GM21737 (cell line): ENCODE results near the gene KRT33A.
"Not testable (repeated sequence)": the region's sequence is repeated elsewhere in the genome, so short reads cannot be mapped to it uniquely, and the experiment has no call there.

ENCODE experiments used
- ATAC-seq: cut with Tn5 transposase; IDR thresholded peaks from one replicate; pipeline ENCODE4 v1.9.1; 2021; ENCODE audit warnings: mild to moderate bottlenecking, moderate library complexity; ENCODE audit not compliant: unreplicated experiment

The KRT33A gene

DNA sequence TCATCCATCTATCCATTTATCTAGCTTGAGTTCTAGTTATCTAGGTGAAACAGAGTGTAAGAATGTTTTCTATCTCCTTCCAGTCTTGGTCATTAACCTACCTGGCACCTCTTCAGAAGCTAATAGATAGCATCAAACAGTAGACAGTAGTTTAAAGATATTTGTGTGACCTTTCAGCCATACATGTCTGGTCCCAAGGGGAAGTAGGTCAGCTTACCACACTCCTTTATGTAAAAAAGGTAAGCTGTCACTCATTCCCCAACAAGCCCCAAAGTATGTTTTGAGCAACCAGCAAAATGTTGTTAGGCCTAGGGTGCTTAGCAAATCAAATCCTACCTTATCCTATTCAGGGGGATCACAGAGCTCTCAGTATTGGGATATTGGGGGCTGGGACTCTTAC, 15.4 kb upstream of the KRT33A start:
- no peak for ATAC-seq

DNA sequence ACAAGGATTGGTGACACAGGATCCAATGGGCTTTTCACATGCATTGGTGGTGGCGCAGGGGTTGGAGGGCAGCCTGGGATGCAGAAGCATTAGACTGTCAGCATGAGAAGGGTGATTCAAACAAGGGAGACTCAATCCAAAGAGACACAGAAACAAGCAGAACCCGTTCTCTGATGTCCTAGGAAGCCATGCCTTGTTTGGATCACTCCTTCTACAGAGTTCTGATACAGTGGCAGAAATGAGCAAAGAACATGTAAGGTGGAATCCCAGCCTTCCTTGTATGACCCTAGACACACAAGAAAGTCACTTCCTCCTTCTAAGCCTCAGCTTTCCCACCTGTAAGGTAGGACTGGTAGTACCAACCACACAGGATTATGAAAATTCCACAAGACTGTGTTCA, 13.3 kb upstream of the KRT33A start:
- ATAC-seq = no peak

DNA sequence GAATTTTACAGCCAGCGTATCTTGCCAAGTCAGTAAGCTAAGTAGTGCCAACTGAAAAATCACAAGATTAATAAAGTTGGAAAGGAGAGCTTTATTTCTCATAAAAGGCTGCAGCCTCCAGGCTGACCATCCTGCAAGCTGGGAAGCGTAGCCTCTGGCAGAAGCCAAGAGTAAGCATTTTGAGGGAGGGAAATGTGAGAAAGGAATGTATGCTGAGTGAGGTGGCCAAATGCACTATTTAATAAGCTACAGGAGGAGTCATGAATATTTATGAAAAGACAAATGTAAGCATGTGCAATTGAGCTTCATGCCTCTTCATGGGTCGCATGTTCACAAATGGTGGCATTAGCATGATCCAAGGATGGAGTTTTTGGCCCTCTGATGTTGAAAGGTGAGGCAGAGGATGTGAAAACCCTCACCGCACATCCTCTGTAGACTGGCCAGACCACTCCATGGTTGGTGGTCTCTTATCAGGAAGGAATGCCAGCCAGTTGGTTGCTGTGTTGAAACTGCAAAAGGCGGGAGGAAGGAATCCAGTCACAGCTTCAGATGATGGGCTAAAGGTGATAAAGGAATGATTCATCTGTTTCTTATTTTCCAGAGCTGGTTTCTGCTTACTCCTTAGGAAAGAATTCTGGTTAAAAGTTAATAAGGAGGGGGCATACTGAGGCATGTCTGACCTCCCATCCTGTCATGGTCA, 9.8 kb upstream of the KRT33A start:
- ATAC-seq = no peak

DNA sequence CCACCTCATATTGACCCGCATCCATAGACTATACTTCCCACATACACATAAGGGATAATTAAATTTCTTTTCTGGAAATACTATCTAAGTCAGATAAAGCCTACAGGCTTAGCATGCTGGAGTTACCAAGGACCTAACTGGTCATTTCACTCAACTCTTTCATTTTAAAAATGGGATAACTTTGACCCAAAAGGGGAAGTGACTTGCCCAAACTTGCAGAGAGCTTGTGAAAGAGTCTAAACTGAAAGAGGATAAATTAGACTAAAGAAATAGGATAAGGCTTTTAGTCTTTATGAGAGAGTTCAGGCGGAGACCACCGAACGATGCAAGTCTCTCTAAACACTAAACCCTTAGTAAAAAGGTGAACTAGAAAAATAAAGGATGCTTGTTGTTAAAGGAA, 3.9 kb upstream of the KRT33A start:
- no peak for ATAC-seq

DNA sequence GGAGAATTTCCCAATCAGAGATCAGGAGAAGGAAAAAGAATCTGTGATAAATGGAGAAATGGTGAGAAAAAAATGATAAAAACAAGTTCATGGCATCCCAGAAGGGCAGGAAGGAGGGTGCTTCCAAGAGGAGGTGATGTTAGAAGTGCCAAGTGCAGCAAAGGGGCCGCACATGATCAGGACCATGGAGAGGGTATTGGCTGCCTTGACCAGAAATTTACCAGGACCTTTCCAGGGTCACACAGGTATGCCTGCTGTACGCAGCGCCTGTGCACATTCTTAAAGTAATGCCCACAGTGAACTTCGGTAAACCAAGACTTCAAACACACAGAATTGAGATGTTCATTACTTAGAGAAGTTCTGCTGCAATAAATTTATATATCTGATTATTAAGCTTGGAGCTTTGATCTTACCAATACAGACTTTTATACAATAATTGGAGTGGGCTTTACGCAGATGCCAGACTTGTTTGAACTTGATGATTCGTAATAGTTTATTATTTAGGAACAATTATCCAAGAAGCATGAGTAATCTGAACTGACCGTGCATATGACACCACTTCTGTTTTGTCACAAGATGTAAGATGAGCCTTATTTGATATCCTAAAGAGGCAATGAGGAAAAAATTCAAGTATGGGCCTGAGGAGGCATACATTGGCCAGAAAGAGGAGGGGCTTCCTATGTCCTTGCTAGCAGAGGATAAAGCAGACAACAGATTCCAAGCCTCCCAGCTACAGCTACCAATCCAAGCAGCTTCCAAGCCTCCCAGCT, 2.2 kb upstream of the KRT33A start:
- no peak for ATAC-seq

DNA sequence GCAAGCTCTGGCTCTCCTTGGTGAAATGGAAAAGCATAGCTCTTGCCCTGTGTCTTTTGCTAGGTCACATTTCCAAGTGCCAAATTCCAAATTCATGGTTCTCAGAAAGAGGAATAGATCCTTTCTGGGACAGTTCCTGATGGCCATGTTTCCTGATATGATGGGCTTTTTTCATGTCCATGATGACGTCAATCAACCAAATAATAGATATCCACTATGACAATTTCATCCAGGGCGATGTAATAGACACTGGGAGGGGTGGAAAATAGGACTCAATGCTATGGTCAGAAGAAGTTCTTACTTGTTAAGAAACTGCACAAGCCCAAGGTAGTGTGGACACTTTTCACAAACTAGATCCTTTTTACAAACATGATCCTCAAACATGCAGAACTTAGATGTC, 549 bp upstream of the KRT33A start:
- no peak for ATAC-seq

DNA sequence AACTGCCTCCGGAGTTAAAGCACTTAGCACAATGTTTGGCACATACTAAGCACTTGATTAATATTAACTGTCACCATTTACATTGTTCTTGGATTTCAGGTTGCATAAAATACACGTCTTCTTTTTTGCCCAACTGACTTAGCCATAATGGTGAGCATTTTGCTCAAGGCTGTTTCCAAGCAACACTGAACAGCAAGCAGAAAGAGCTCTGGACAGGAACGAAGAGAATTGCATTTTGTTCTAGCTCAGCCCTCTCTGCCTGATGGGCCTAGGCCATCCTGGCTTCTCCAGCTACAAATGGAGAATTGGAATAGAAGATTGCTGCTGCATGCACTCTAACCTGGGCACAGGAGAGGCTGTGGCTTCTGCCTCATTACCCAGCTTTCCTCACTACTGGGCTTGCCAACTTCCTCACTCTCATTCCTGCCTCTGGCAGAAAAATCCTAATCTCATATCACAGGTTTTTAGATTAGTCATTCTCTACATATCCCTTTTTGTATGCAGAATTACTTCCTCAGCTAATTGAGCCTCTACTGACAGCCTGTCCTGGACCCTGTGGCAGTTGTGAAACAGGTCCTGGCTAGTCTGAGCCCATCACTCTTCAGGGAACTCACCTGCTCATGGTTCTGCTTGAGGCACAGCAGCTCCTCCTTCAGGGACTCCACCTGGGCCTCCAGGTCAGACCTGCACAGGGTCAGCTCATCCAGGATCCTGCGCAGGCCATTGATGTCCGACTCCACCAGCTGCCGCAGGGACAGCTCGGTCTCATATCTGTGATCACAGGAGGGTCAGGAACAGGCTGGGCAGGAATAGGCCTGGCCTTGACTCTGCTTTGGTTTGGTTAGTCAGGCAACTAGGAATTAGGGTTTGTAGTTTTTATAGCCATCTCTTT, 2.5 kb downstream of the KRT33A start:
- ATAC-seq = no peak

DNA sequence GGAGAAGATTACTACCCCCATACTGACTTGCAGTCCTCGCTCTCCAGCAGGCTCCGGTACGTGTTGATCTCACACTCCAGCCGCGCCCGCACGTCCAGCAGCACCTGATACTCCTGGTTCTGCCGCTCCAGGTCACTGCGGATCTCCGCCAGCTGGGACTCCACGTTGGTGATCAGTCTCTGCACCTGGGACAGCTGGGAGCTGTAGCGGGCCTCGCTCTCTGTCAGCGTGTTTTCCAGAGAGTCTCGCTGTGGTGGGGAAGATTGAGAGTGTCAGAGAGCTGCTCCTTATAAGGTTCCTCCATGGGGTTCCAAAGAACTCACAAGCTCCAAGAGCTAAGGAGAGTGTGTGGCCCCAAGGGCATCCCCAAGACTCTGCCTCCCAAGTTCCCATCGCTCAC, 4.2 kb downstream of the KRT33A start:
- not testable (repeated sequence) for ATAC-seq

DNA sequence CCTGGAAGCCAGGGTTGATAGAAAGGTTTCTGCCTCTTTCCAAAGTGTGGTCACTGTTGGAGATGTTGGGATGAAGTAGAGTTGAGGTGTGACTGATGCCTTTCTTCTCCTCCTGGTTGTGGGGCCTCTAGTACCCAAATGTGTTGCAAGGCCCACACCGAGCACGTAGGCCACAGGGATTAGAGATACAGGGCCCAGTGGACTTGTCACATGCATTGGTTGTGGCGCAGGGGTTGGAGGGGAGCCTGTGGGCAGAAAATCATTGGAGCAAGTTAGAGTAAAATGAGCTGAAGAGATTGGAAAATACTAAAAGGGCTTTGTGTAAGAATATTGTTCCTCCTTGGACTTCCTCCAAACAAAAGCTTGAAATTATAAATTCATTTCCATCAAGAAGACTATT, 4.6 kb downstream of the KRT33A start:
- no peak for ATAC-seq

DNA sequence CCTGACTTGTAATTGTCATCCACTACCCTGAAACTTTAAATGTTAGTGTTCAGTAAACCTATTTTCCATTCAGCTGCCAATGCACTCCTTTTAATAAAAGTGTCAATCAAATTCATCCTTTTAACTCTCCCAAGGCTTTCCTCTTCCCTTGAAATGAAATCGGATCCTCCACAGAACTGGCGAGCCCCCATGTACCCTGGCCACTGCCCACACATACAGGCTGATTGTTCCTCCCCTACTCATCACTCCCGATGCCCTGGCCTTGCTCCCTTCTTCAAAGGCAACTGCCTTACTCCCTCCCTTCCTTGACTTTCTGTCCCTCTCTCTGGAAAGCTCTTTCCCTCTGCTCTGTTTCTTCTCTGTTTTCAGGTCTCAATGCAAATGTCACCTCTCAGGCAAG, 7.6 kb downstream of the KRT33A start:
- no peak for ATAC-seq

DNA sequence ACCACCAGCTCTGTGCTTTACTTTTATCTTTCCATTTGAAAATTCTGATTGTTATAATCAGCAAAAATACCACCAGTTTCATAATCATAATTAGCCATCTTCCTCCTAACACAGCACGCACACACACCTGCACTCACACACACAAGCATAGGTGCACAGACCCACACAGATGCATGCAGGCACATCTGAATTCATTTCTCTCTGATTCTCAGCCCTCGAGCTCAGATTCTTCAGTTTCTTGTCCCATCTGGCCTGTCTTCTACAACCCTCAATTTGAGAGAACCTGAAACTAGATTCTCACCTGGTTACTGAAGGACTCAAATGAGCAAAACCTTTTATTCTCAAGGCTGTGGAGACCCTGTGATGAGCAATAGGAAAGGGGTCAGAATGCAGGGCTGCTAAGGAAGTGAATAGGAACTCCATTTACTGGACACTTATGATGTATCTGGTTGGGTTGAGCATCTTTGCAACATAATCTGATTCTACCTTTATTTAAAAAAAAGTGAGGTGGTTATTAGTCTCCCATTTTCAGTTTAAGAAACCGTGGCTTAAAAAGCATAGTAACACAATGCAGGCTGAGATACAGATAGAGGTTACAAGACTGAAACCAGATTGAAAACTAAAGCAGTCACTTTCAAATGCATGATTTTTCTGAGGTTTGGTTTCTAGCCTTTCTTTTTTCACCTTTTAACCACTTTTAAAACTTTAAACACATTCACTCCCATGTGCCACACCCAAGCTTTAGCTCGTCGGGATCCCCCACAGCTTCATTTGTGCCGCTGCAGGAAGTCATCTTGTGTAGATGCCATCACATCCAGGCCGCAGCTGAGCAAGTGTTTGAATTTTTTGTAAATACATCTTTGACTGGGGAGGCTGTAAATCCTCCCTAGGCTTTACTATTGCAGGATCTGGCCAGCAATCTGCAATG, 9.4 kb downstream of the KRT33A start:
- no peak for ATAC-seq

DNA sequence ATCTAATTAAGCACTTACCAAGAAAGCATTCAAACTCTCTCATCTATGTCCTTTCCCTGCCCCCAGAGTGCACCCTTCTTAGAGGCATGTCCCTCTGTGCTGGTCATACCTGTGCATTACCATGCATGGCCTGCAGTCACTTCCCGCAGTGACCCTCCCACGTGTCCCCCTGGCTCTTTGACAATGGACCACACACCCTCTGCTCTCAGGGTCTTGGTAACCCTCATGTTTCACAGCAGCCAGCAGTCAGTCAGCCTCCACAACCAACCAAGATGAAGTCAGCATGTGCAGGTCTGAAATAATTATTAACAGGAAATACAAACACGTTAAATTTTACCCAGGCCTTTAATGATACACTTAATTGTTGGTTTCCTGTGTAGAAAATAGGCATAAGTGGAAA, 10.1 kb downstream of the KRT33A start:
- no peak for ATAC-seq

DNA sequence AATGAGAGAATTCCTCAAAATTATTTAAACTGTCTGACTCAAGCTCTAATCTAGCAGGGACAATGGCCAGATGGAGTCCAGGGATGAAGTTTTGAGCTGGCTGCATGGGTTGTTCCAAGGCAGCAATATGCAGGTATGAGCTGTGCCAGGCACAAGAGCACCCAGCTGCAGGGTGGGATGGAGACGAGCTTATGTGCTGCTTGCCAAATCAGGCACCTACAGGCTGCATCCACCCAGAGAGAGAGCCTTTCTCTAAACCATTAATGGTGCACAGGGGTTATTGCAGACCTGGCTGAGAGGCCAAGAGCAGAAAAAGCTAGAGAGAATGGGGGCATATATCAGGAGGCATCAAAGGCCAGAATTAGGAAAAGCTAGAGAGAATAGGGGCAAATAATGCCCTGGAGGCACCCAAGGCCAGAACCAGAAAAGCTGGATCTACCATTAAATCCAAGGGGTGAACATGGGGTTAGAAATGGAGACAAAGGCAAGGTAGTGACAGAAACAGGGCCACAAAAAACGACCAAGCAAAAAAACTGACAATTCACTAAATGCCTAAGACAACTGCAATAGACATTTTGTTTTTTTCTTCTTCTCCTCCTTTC, 11.0 kb downstream of the KRT33A start:
- no peak for ATAC-seq

DNA sequence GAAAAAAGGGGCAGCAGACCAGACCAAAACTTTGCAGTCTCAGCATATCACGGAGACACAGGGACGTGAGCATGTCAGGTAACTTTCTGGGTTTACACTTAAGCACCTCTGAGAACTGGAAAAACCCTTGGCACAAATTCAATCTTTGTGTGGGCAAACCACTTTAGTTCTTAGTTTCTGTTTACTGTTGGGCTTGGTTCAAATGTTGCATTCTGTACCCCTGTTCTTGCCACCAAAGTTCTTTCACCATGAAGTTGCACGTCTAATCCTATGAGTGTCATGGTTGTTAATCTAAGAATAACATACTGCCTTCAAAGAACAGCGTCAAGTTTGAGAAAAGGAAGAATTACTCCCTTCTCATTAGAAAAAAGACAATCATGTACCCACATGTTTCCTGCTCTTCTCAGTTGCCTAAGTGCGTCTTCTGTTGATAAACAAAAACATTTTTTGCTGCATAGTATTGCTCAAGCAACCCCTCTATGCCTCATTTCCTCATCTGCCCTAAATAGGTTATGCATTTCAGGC, 11.6 kb downstream of the KRT33A start:
- ATAC-seq = peak; percentile 34

DNA sequence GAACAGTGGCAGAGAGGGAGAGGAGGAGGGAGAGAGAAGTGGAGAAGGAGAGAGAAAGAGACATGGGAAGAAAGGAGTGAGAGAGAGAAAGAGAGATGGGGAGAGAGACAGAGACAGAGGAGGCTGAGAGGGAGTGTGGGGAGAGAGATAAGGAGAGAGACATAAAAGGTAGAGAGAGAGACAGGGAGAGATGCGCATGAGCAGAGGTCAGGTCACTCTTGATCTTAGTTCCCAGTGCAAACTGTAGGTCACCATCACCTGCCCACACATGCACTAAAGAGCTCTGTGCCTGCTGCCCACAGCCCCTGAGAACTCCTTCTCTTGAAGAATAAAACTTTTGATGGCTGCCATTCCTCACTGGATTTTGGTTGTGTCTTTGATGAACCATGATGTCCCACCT, 14.9 kb downstream of the KRT33A start:
- ATAC-seq = no peak

DNA sequence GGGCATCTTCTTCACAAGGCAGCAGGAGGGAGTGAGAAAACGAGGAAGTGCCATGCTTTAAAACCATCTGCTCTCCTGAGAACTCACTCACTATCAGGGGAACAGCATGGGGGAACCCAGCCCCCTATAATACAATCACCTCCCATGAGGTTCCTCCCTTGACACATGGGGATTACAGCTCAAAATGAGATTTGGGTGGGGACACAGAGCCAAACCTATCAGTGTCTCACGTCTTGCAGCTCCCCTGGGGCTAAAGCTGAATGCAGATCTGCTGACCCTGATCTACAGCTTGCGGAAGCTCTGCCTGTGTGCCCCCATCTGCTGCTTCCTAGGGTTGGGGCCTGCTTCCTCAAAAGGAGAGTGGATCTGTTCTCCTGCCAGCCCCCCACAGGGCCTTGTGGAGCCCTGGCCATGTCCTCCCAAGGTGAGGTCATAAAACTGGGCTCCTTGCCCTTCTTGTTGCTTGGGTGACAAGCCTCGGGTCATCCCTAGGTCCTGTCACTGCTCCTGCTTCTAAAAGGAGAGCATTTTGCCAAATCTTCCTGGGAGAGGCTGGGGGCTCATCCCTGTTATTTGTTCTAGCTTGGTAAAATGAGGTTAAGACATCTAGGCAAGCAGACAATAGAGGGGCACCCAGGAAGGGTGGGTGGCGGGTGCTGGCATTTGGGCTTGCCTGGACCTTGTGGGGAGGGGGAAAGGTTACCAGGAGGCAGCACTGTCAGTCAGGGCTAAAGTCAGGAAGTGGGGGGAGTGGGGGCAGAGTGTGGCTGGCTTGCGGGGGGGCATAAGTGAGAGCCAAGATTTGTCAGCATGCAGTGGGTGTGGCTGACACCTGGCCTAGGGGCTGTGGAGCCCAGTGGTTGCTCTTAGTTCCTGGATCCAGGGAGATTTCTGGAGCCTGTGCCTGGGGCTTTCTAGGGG, 16.0 kb downstream of the KRT33A start:
- ATAC-seq = no peak

DNA sequence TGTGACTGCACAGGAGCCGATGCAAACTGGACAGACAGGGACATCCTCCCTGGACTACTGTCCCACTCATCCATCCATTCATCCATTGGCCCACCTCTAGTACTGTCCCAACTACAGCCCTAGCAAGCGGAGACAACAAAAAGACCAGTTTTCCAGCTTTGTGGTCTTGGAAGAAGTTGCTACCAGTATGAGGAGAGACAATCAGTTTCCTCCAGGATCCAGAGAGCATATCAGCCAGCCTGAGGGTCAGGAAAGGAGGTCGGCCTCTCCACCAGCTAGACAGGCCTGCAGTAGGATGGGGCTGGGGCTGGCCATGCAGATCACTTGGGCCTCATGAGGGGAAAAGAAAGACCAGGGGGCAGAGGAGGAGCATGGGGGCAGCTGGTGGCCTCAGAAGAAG, 16.8 kb downstream of the KRT33A start:
- no peak for ATAC-seq

DNA sequence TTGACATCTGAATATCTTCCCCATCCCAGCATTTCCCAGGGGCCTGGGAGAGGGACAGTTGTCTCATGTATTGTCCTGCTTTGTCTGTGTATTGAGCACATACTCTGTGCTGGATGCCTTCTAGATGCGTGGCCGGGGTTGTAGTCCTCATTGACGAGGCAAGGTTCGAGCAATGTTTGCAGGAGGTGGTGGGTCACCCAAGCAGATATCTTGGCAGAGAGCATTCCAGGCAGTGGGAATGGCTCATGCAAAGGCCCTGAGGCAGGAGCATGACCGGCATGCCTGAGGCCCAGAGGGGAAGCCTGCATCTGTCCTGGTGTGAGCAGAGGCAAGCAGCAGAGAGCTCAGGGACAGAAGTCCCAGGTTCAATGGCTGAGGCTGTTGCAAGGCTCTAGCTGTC, 17.5 kb downstream of the KRT33A start:
- ATAC-seq = no peak

DNA sequence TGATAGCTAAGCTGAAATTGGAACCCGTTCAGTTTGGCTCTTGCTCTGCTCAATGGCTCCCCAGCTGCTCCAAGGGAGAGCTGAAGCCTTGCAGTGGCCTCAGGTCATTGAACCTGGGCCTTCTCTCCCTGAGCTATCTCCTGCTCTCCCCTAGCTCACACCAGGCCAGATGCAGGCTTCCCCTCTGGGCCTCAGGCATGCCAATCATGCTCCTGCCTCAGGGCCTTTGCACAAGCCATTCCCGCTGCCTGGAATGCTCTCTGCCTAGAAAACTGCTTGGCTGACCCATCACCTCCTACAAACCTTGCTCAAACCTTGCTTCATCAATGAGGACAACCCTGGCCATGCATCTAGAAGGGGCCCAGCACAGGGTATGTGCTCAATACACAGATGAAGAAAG, 18.4 kb downstream of the KRT33A start:
- no peak for ATAC-seq
